ENCODE results near the gene KCNK17. TPM values are rescaled to one million over a fixed set of nuclear protein-coding genes. Genes with fewer than 3 reads are reported as not detected.
"Not testable (repeated sequence)": the region's sequence is repeated elsewhere in the genome, so short reads cannot be mapped to it uniquely, and the experiment has no call there.

The KCNK17 gene
- total RNA-seq, 1 donor from 2014 or later: not detected

GRCh38 chr6:39287601-39288000, 26.6 kb downstream of the KCNK17 start:
- TF ChIP-seq CTCF (IDR thresholded peaks at IDR 0.05): no peak
- no peaks in the 10 kb centered on the region for H3K9me3 Mint-ChIP-seq (ENCODE audit: unreplicated experiment)
- no peak overlapping the region for H3K27ac Mint-ChIP-seq (ENCODE audit: unreplicated experiment)
- no peak overlapping the region for H3K4me3 Mint-ChIP-seq (ENCODE audit: unreplicated experiment)
- H3K36me3 Mint-ChIP-seq (ENCODE audit: unreplicated experiment): no peaks in the 10 kb centered on the region
- peaks cover 8% of the 10 kb centered on the region for H3K27me3 Mint-ChIP-seq (ENCODE audit: unreplicated experiment)
- no peaks in the 10 kb centered on the region for H3K4me1 Mint-ChIP-seq (ENCODE audit: unreplicated experiment)
- DNase-seq (ENCODE audit: extremely low spot score, unreplicated experiment): no peak

GRCh38 chr6:39286596-39286995, 27.6 kb downstream of the KCNK17 start:
- not testable (repeated sequence) for DNase-seq (ENCODE audit: extremely low spot score, unreplicated experiment); H3K27me3 Mint-ChIP-seq (ENCODE audit: unreplicated experiment); H3K9me3 Mint-ChIP-seq (ENCODE audit: unreplicated experiment); H3K27ac Mint-ChIP-seq (ENCODE audit: unreplicated experiment); H3K36me3 Mint-ChIP-seq (ENCODE audit: unreplicated experiment); H3K4me3 Mint-ChIP-seq (ENCODE audit: unreplicated experiment); H3K4me1 Mint-ChIP-seq (ENCODE audit: unreplicated experiment)

GRCh38 chr6:39282774-39283173, 31.4 kb downstream of the KCNK17 start:
- no peak for DNase-seq (ENCODE audit: extremely low spot score, unreplicated experiment)
- Mint-ChIP-seq H3K4me3 (ENCODE audit: unreplicated experiment) (no peak overlapping the region), H3K27ac (ENCODE audit: unreplicated experiment) (no peak overlapping the region), H3K36me3 (ENCODE audit: unreplicated experiment) (no peaks in the 10 kb centered on the region), H3K27me3 (ENCODE audit: unreplicated experiment) (peaks cover 4% of the 10 kb centered on the region), H3K4me1 (ENCODE audit: unreplicated experiment) (no peaks in the 10 kb centered on the region), H3K9me3 (ENCODE audit: unreplicated experiment) (no peaks in the 10 kb centered on the region)
- no peak for TF ChIP-seq CTCF (IDR thresholded peaks at IDR 0.05)

GRCh38 chr6:39281312-39281980, 32.8 kb downstream of the KCNK17 start:
- no peaks in the 10 kb centered on the region for H3K4me1 Mint-ChIP-seq (ENCODE audit: unreplicated experiment)
- DNase-seq (ENCODE audit: extremely low spot score, unreplicated experiment): no peak
- H3K27ac Mint-ChIP-seq (ENCODE audit: unreplicated experiment): no peak overlapping the region
- H3K36me3 Mint-ChIP-seq (ENCODE audit: unreplicated experiment): no peaks in the 10 kb centered on the region
- no peak overlapping the region for H3K4me3 Mint-ChIP-seq (ENCODE audit: unreplicated experiment)
- H3K27me3 Mint-ChIP-seq (ENCODE audit: unreplicated experiment): peaks cover 9% of the 10 kb centered on the region
- H3K9me3 Mint-ChIP-seq (ENCODE audit: unreplicated experiment): no peaks in the 10 kb centered on the region
- no peak for TF ChIP-seq CTCF (IDR thresholded peaks at IDR 0.05)

- H3K27me3 Mint-ChIP-seq (ENCODE audit: unreplicated experiment): peaks cover 9% of the 10 kb centered on the region
- no peaks in the 10 kb centered on the region for H3K9me3 Mint-ChIP-seq (ENCODE audit: unreplicated experiment)
- DNase-seq (ENCODE audit: extremely low spot score, unreplicated experiment): no peak
- H3K27ac Mint-ChIP-seq (ENCODE audit: unreplicated experiment): no peak overlapping the region
- TF ChIP-seq CTCF (IDR thresholded peaks at IDR 0.05): no peak
- no peak overlapping the region for H3K4me3 Mint-ChIP-seq (ENCODE audit: unreplicated experiment)
- no peaks in the 10 kb centered on the region for H3K4me1 Mint-ChIP-seq (ENCODE audit: unreplicated experiment)
- no peaks in the 10 kb centered on the region for H3K36me3 Mint-ChIP-seq (ENCODE audit: unreplicated experiment)
These were observed 33.9 kb downstream of the KCNK17 start for GRCh38 chr6:39280247-39280731.

Measured in osteocyte (in vitro differentiated cells).